ENCODE results near the gene GPR15LG.

GPR15LG gene

GRCh38 chr10:84156768-84157167, 16.8 kb upstream of the GPR15LG start:
- TF ChIP-seq, protein P1, sequence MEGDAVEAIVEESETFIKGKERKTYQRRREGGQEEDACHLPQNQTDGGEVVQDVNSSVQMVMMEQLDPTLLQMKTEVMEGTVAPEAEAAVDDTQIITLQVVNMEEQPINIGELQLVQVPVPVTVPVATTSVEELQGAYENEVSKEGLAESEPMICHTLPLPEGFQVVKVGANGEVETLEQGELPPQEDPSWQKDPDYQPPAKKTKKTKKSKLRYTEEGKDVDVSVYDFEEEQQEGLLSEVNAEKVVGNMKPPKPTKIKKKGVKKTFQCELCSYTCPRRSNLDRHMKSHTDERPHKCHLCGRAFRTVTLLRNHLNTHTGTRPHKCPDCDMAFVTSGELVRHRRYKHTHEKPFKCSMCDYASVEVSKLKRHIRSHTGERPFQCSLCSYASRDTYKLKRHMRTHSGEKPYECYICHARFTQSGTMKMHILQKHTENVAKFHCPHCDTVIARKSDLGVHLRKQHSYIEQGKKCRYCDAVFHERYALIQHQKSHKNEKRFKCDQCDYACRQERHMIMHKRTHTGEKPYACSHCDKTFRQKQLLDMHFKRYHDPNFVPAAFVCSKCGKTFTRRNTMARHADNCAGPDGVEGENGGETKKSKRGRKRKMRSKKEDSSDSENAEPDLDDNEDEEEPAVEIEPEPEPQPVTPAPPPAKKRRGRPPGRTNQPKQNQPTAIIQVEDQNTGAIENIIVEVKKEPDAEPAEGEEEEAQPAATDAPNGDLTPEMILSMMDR (IDR thresholded peaks at IDR 0.05; ENCODE audit: extremely low read depth, missing control alignments), result no peak
- no peak for DNase-seq (ENCODE audit: low spot score)

DNA sequence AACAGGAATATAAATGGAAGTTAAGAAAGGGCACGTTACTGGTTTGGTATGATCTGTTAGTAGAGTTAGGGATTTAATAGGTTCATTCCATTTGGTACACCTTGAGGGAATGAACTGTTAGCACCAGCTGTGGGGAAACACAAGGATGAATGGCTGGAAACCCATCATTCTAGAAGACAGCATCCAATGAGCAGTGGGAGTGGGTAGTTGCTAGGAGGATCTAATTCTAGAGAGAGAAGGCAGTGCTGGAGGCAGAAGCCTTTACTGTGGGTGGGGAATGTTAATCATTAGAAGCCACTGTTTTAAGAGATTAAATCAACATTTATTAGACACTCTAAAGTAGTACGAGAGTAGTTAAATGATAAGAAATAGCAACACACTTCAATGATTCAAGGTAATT, 15.5 kb upstream of the GPR15LG start:
- DNase-seq (ENCODE audit: low spot score), result no peak
- TF ChIP-seq, protein P1 (IDR thresholded peaks at IDR 0.05; ENCODE audit: extremely low read depth, missing control alignments), result no peak

DNA sequence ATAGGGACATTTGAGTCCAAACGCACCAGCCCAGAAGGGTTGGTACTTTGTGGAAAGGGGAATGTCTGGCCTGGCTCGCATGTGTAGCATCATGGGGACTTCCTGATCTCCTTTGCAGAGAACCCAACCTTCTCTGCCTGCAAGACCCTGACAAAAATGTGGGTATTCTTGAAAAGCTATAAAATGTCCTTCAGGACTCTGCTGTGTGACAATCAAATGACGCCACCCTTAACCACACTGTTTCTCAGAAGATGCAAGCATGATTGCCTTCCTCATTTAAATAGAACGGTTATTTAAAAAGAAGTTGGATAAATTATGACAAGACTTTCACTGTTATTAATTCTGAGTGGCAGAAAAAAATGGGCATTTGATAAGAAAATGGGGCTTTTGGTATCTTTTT, 15.1 kb upstream of the GPR15LG start:
- DNase-seq (ENCODE audit: low spot score), result no peak
- TF ChIP-seq, protein P1 (IDR thresholded peaks at IDR 0.05; ENCODE audit: extremely low read depth, missing control alignments), result no peak

DNA sequence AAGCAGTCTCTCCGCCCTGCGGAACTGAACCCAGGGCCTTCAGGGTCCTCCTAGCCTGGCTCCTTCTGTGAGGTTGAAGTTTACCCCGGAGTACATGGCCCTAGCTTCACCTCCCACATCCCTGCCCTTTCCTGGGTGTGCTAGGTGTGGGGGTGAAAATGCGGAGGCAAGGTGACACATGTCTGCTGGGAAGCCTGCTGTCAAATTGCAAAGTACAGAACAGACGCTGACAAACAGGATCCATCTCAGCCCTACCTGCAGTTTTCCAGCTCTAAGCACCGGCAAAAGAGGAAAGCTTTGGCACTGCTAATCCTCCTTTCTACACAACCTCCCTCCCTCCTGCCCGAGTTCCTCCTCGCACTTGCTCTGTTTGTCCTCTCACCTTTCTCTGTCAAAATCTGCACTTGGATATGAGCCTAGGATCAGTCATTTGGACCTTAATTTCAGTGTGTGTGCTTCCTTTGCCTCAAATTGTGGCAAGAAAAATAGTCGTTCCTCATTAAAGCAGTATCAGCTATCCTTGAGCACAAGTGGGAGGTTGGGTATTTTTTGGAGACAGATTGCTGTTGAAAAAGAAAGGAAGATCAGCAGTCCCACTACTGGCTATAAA, 14.4 kb upstream of the GPR15LG start:
- TF ChIP-seq, protein P1 (IDR thresholded peaks at IDR 0.05; ENCODE audit: extremely low read depth, missing control alignments), result no peak
- DNase-seq (ENCODE audit: low spot score), result no peak

DNA sequence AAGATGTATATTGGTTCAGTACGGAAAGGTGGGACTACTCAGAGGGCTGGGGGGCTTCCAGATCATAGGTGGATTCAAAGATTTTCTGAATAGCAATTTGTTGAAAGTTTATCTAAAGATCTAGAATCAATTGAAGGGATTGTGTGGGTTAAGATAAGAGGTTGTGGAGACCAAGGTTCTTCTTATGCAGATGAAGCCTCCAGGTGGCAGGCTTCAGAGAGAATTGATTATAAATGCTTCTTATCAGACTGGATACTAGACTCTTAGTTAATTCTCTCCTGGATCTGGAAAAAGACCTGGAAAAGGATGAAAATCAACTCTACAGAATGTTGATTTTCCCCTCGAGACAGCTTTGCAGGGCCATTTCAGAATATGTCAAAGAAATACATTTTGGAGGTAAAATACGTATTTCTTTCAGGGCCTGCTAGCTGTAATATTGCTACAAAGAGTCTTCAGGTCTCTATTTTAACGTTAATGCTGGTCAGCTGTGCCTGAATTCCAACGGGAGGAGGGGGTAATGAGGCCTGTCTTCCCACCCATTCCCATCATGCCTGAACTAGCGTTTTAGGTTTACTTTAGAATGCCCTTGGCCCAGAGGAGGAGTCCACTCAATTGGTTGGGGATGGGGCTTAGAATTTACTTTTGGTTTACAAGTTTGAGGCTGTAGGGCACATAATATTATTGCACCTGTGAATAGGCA, 12.8 kb upstream of the GPR15LG start:
- TF ChIP-seq, protein P1 (IDR thresholded peaks at IDR 0.05; ENCODE audit: extremely low read depth, missing control alignments), result no peak
- no peak for DNase-seq (ENCODE audit: low spot score)

DNA sequence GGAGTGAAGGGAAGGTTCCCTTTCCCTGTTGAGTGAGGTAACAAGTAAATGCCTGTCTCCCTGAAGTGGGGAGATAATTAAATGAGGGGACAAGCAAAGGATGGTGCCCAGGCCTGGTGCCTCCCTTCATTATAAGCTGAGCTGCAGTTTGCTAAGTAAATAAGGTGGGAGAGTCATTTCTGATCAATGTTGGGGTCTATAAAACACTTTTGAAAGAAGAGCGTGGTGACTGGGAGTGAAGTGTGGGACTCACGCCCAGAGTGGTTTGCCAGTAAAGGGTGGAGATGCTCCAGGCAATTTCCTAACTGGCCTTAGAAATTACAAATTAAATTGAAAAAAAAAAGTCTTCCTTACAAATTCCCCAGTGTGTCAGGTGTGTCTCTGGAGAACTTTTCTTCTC, 9.6 kb upstream of the GPR15LG start:
- no peak for DNase-seq (ENCODE audit: low spot score)
- TF ChIP-seq, protein P1 (IDR thresholded peaks at IDR 0.05; ENCODE audit: extremely low read depth, missing control alignments), result no peak

DNA sequence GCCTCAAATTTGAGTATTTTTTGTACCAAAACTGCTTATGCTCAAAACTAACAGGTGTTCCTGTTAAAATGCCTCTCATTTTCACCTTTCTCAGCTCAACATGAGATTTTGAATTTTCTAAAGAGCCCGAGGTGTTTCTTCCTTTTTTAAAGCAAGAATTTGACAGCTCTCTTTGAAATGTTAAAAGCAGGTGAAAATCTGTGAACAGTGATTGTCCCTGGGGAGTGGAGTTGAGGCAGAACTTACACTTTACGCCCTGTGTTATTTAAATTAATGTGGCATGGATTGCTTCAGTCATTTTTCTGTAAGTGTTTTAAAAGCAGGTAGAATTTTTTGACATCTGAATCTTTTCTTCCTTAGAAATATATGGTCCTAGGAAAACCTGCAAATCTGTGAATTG, 9.2 kb upstream of the GPR15LG start:
- DNase-seq (ENCODE audit: low spot score), result no peak
- TF ChIP-seq, protein P1 (IDR thresholded peaks at IDR 0.05; ENCODE audit: extremely low read depth, missing control alignments), result no peak
